Vagina (tissue), 2 donors: ENCODE results near the gene EPC2.

Experiments used
- CTCF ChIP-seq, 3 experiments: fragments of 450-650 bp in 2 of 3; fragments of 200-600 bp in 1 of 3; sonication (generic) in 1 of 3; IDR thresholded peaks; one replicate each; pipeline ENCODE4 v1.5.1; 2017 to 2019; ENCODE audit warnings: antibody characterized with exemption in 3 of 3, mild to moderate bottlenecking in 2 of 3, moderate library complexity in 2 of 3
- POLR2A ChIP-seq, 2 donors: fragments of 450-650 bp; IDR thresholded peaks; one replicate each; pipeline ENCODE4 v1.6.1; 2017; ENCODE audit warnings: antibody characterized with exemption in 2 of 2, mild to moderate bottlenecking in 2 of 2, moderate library complexity in 2 of 2

GRCh38 chr2:148654435-148654834 lies 9.9 kb downstream of the EPC2 start:
- TF ChIP-seq CTCF (IDR thresholded peaks at IDR 0.05) (no peak), POLR2A (IDR thresholded peaks at IDR 0.05) (no peak)
